GM21515 (cell line): ENCODE data around the gene NABP2.
"Not testable (repeated sequence)": the region's sequence is repeated elsewhere in the genome, so short reads cannot be mapped to it uniquely, and the experiment has no call there.

Source experiments
- ATAC-seq: cut with Tn5 transposase; IDR thresholded peaks from one replicate; pipeline ENCODE4 v1.9.1; 2021; ENCODE audit not compliant: unreplicated experiment

Gene NABP2

GRCh38 chr12:56271031-56271430 lies 46.9 kb downstream of the NABP2 start:
- no peak for ATAC-seq

- ATAC-seq, result not testable (repeated sequence)
Observed at GRCh38 chr12:56272468-56272867, 48.3 kb downstream of the NABP2 start.

GRCh38 chr12:56274299-56274698 lies 50.2 kb downstream of the NABP2 start:
- no peak for ATAC-seq

- ATAC-seq, result no peak
Observed at GRCh38 chr12:56278905-56279304, 54.8 kb downstream of the NABP2 start.
